ENCODE results near the gene ZNF805.
"Not testable (repeated sequence)": the region's sequence is repeated elsewhere in the genome, so short reads cannot be mapped to it uniquely, and the experiment has no call there.

DNA sequence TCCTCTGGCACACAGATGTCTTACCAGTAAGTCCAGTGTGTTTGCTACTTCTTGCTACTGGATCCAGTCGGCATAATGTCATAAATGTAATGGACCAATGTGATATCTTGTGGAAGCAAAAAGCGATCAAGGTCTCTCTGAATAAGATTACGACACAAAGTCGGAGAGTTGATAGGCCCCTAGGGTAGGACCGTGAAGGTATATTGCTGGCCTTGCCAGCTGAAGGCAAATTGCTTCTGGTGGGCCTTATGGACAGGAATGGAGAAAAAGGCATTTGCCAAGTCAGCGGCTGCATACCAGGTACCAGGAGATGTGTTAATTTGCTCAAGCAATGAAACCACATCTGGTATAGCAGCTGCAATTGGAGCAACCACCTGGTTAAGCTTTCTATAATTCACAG, 42.6 kb upstream of the ZNF805 start:
- TF ChIP-seq, protein P1, sequence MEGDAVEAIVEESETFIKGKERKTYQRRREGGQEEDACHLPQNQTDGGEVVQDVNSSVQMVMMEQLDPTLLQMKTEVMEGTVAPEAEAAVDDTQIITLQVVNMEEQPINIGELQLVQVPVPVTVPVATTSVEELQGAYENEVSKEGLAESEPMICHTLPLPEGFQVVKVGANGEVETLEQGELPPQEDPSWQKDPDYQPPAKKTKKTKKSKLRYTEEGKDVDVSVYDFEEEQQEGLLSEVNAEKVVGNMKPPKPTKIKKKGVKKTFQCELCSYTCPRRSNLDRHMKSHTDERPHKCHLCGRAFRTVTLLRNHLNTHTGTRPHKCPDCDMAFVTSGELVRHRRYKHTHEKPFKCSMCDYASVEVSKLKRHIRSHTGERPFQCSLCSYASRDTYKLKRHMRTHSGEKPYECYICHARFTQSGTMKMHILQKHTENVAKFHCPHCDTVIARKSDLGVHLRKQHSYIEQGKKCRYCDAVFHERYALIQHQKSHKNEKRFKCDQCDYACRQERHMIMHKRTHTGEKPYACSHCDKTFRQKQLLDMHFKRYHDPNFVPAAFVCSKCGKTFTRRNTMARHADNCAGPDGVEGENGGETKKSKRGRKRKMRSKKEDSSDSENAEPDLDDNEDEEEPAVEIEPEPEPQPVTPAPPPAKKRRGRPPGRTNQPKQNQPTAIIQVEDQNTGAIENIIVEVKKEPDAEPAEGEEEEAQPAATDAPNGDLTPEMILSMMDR (IDR thresholded peaks at IDR 0.05): not testable (repeated sequence)
- not testable (repeated sequence) for TF ChIP-seq EZH2 (IDR thresholded peaks at IDR 0.05)

Data from neural progenitor cell (in vitro differentiated cells).